Endothelial cell of umbilical vein (primary cell): ENCODE measurements around the gene LPP. TPM values are rescaled to one million over a fixed set of nuclear protein-coding genes. Genes with fewer than 3 reads are reported as not detected.

ENCODE experiments used
- BruUV-seq: library from RNA; stranded (reverse); fragments of 400-500 nt; replicated peaks from 2 replicates; lab custom pipeline; 2021; lab: Mats Ljungman, UMichigan
- CTCF ChIA-PET: fragments of 300-600, 350-600 bp; sonication (Branson Sonifier 250); formaldehyde crosslinking; loops from one replicate; lab custom pipeline; 2021; ENCODE audit warnings: antibody characterized with exemption, inconsistent platforms; lab: Charles Lee
- POLR2A ChIA-PET: fragments of 300-600, 350-600 bp; sonication (Branson Sonifier 250); formaldehyde crosslinking; loops from one replicate; lab custom pipeline; 2021; ENCODE audit warnings: antibody characterized with exemption, inconsistent platforms; lab: Charles Lee
- DNase-seq: peaks from one replicate; pipeline ENCODE4 v3.0.0-alpha.2; 2011; ENCODE audit warnings: low read depth, low spot score
- FAIRE-seq: peaks from 2 replicates; lab custom pipeline; 2011; peaks lifted over from hg19 to GRCh38; lab: Jason Lieb, UNC
- H2AFZ ChIP-seq: 2 replicates; pipeline ENCODE4 v1.6.0; 2012; ENCODE audit warnings: low read depth, low read length, control low read depth, inconsistent platforms
- H3K27ac ChIP-seq: 2 replicates; pipeline ENCODE4 v1.5.1; 2011; ENCODE audit warnings: low read depth, mild to moderate bottlenecking, control low read depth, low read length, moderate library complexity; ENCODE audit not compliant: insufficient read depth
- H3K27me3 ChIP-seq, 2 experiments: 2 replicates each; pipeline versions ENCODE4 v1.6.0 to v1.6.1; 2011; ENCODE audit warnings: low read length in 2 of 2, mixed read lengths in 1 of 2; ENCODE audit not compliant: control insufficient read depth in 2 of 2, insufficient read depth in 2 of 2
- H3K36me3 ChIP-seq, 2 experiments: 2 replicates in 1 of 2; 3 replicates in 1 of 2; pipeline ENCODE4 v1.5.1; 2011; ENCODE audit warnings: low read length in 2 of 2, mild to moderate bottlenecking in 1 of 2, moderate library complexity in 1 of 2; ENCODE audit not compliant: control insufficient read depth in 2 of 2, insufficient read depth in 2 of 2; ENCODE audit errors: extremely low read depth in 1 of 2
- H3K4me1 ChIP-seq: 3 replicates; pipeline ENCODE4 v1.5.1; 2011; ENCODE audit warnings: mild to moderate bottlenecking, low read length; ENCODE audit not compliant: control insufficient read depth, insufficient read depth; ENCODE audit errors: extremely low read depth
- H3K4me2 ChIP-seq: 2 replicates; pipeline ENCODE4 v1.6.1; 2011; ENCODE audit warnings: low read length, control low read depth, mixed read lengths; ENCODE audit not compliant: insufficient read depth
- H3K4me3 ChIP-seq, 3 experiments: fragments of 200-600 bp in 1 of 3; sonication (generic), shearing (Covaris generic) in 1 of 3; replicated peaks in 1 of 3; 2 replicates each; pipeline ENCODE4 v1.5.1; 2011 to 2016; ENCODE audit warnings: control low read depth in 3 of 3, low read length in 3 of 3, mild to moderate bottlenecking in 2 of 3, inconsistent platforms in 1 of 3, low read depth in 1 of 3, moderate library complexity in 1 of 3; ENCODE audit not compliant: insufficient read depth in 1 of 3
- H3K79me2 ChIP-seq: 2 replicates; pipeline ENCODE4 v1.6.0; 2012; ENCODE audit warnings: low read length, inconsistent platforms; ENCODE audit not compliant: control insufficient read depth, insufficient read depth
- H3K9ac ChIP-seq: replicated peaks from 2 replicates; pipeline ENCODE3; 2011; ENCODE audit warnings: low read length, control low read depth; ENCODE audit not compliant: insufficient read depth; ENCODE audit errors: extremely low read depth
- H3K9me1 ChIP-seq: replicated peaks from 3 replicates; pipeline ENCODE4 v1.6.0; 2011; ENCODE audit warnings: mild to moderate bottlenecking, low read length; ENCODE audit not compliant: control insufficient read depth, insufficient read depth; ENCODE audit errors: extremely low read depth
- H3K9me3 ChIP-seq: replicated peaks from 2 replicates; pipeline ENCODE4 v1.5.1; 2012; ENCODE audit warnings: low read length, inconsistent platforms; ENCODE audit not compliant: control insufficient read depth, insufficient read depth
- H4K20me1 ChIP-seq: replicated peaks from 2 replicates; pipeline ENCODE3; 2011; ENCODE audit warnings: mild to moderate bottlenecking, low read length; ENCODE audit not compliant: control insufficient read depth, insufficient read depth; ENCODE audit errors: extremely low read depth
- CTCF ChIP-seq, 2 donors: IDR thresholded peaks; 1 replicate in 1 of 2; 2 replicates in 1 of 2; pipeline ENCODE4 v1.5.1; 2011; ENCODE audit warnings: low read length in 2 of 2, mild to moderate bottlenecking in 2 of 2, moderate library complexity in 2 of 2, control low read depth in 1 of 2, inconsistent platforms in 1 of 2, low read depth in 1 of 2; ENCODE audit not compliant: insufficient read depth in 1 of 2; ENCODE audit errors: extremely low read depth in 1 of 2
- EZH2 ChIP-seq: IDR thresholded peaks from 2 replicates; pipeline ENCODE4 v1.6.1; 2012; ENCODE audit warnings: borderline replicate concordance, low read depth, mild to moderate bottlenecking, moderate library complexity, low read length, inconsistent platforms; ENCODE audit not compliant: severe bottlenecking
- FOS ChIP-seq: IDR thresholded peaks from 2 replicates; pipeline ENCODE4 v1.6.1; 2011; ENCODE audit warnings: mild to moderate bottlenecking, low read length, moderate library complexity, borderline replicate concordance; ENCODE audit not compliant: insufficient read depth
- GATA2 ChIP-seq: IDR thresholded peaks from 2 replicates; pipeline ENCODE4 v1.7.0; 2011; ENCODE audit warnings: low read depth, mild to moderate bottlenecking, moderate library complexity, mixed read lengths, low read length; ENCODE audit not compliant: insufficient read length, insufficient read depth
- JUN ChIP-seq: IDR thresholded peaks from 2 replicates; pipeline ENCODE4 v1.6.1; 2011; ENCODE audit warnings: borderline replicate concordance, low read depth; ENCODE audit not compliant: insufficient read length, insufficient read depth
- MAX ChIP-seq: IDR thresholded peaks from 2 replicates; pipeline ENCODE4 v1.6.1; 2011; ENCODE audit not compliant: insufficient read depth, insufficient read length
- MYC ChIP-seq: IDR thresholded peaks from one replicate; pipeline ENCODE4 v1.6.1; 2011; ENCODE audit warnings: mild to moderate bottlenecking, low read depth, low read length
- POLR2A ChIP-seq: IDR thresholded peaks from 2 replicates; pipeline ENCODE4 v1.6.1; 2012; ENCODE audit warnings: low read depth, mild to moderate bottlenecking, control low read depth, low read length
- POLR2AphosphoS5 ChIP-seq: IDR thresholded peaks from 2 replicates; pipeline ENCODE4 v1.6.1; 2012; ENCODE audit warnings: low read depth, mild to moderate bottlenecking, control low read depth, low read length, moderate library complexity; ENCODE audit not compliant: insufficient read depth
- dilution Hi-C: fragments of 300-500 bp; cut with MboI; formaldehyde crosslinking; loops from one replicate; pipeline ENCODE4 v1.15.0; 2019; ENCODE audit warnings: low sequenced_read_pairs; ENCODE audit not compliant: extremely low pct_ligation_motif_present
- intact Hi-C: fragments of 100-400 bp; cut with micrococcal nuclease; formaldehyde crosslinking; loops from one replicate; pipeline ENCODE4 v1.10.0; 2022
- polyA plus RNA-seq, 4 experiments: library from polyadenylated mRNA; depleted of rRNA in 3 of 4; stranded (reverse) in 3 of 4; unstranded in 1 of 4; fragments of >200 nt; gene quantifications; 2 replicates each; pipeline versions ENCODE4 v1.2.1 to v1.2.3, GENCODE V29; 2011 to 2012; ENCODE audit warnings: missing spikeins in 1 of 4
- total RNA-seq: library from RNA; stranded (reverse); gene quantifications from 2 replicates; pipeline ENCODE4 v1.2.3, GENCODE V29; 2021

LPP gene
- total and polyA plus RNA-seq, 2 donors (not counting 3 experiments of a cell fraction or from before 2014, with no cell fraction given): 16.9 to 153 TPM

GRCh38 chr3:188362405-188362831 is 208.5 kb downstream of the LPP start:
- Histone ChIP-seq H4K20me1 (no peaks in the 10 kb centered on the region), H3K27me3 (no peaks in the 10 kb centered on the region), H3K27ac (peak overlapping the region; percentile 66), H3K9me3 (no peaks in the 10 kb centered on the region), H3K4me2 (peak overlapping the region; percentile 49), H3K9me1 (no peaks in the 10 kb centered on the region), H3K4me1 (peaks cover 36% of the 10 kb centered on the region), H3K36me3 (no peaks in the 10 kb centered on the region), H3K9ac (no peak overlapping the region), H3K79me2 (peaks cover 3% of the 10 kb centered on the region), H2AFZ (no peak overlapping the region), H3K4me3 (no peak overlapping the region)
- ChIA-PET POLR2A (interaction anchor here (0.7 kb wide), 1 partner anchor 285 kb away, joined by 3 read pairs; no protein-coding TSS in a partner anchor), CTCF (interaction anchor here (0.8 to 2.1 kb wide), 8 partner anchors 17 to 620 kb away, joined by 3 to 7 read pairs (median 3); no protein-coding TSS in a partner anchor)
- intact Hi-C loops (loop anchor here (1.0 to 10.0 kb wide), 7 partner anchors 17 to 618 kb away; partner anchors contain the start of gene BCL6), dilution Hi-C loops (no loop called here)
- BruUV-seq: no TSS peak
- DNase-seq (peak; percentile 84), FAIRE-seq (peak; percentile 79)
- no peak for TF ChIP-seq MAX
- TF ChIP-seq GATA2: peak; percentile 60
- TF ChIP-seq MYC: no peak
- peak; percentile 88 for TF ChIP-seq JUN
- peak; percentile 43 for TF ChIP-seq POLR2AphosphoS5
- peak; percentile 74 for TF ChIP-seq FOS
- TF ChIP-seq EZH2: no peak
- no peak for TF ChIP-seq CTCF (IDR thresholded peaks at IDR 0.05; ENCODE audit: extremely low read depth in 1 of 2, insufficient read depth in 1 of 2, low read depth in 1 of 2, low read length in 2 of 2)
- no peak for TF ChIP-seq POLR2A
